ENCODE data around the gene FAM118B.

The FAM118B gene

DNA sequence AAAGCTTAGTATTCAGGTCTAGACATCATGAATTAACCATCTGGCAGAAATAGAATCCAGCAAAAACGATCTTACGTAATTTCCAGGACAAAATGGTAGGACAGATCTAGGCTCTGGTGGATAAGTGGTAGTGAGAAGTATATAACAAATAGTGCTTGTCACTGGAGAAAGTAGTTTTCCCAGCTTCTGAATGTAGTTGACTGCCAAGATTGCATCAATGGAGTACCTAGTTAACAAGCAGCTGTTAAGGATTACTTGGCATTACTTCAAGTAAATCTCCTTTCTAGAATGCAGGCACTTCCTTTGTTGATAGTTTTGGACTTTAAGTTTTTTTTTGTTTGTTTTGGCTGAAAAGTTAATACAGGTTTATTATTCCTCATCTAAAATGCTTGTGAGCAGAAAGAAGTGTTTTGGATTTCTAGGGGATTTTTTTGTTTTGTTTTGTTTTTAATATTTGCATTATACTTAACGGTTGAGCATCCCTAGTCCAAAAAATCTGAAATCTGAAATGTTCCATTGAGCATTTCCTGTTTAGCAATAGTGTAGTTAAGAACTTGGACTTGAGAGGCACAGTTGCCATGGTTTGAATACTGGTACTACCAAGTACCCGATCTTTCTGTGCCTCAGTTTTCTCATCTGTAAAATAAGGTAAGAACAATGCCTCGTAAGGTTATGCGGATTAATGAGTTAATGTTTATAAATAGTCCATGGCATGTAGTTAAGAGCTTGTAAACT, 20.3 kb downstream of the FAM118B start:
- Histone ChIP-seq H3K4me2 (ENCODE audit: low read length) (no peak overlapping the region), H3K27ac (no peak overlapping the region), H3K27me3 (ENCODE audit: control insufficient read depth, insufficient read depth, low read length) (no peaks in the 10 kb centered on the region), H3K79me2 (no peaks in the 10 kb centered on the region), H3K36me3 (ENCODE audit: control insufficient read depth, insufficient read depth, low read length) (no peaks in the 10 kb centered on the region), H3K4me1 (no peaks in the 10 kb centered on the region), H3K9me3 (ENCODE audit: control insufficient read depth, low read length) (no peaks in the 10 kb centered on the region), H3K4me3 (ENCODE audit: low read depth, low read length) (no peak overlapping the region), H3K9ac (no peak overlapping the region), H2AFZ (no peak overlapping the region)
- TF ChIP-seq, protein P1, sequence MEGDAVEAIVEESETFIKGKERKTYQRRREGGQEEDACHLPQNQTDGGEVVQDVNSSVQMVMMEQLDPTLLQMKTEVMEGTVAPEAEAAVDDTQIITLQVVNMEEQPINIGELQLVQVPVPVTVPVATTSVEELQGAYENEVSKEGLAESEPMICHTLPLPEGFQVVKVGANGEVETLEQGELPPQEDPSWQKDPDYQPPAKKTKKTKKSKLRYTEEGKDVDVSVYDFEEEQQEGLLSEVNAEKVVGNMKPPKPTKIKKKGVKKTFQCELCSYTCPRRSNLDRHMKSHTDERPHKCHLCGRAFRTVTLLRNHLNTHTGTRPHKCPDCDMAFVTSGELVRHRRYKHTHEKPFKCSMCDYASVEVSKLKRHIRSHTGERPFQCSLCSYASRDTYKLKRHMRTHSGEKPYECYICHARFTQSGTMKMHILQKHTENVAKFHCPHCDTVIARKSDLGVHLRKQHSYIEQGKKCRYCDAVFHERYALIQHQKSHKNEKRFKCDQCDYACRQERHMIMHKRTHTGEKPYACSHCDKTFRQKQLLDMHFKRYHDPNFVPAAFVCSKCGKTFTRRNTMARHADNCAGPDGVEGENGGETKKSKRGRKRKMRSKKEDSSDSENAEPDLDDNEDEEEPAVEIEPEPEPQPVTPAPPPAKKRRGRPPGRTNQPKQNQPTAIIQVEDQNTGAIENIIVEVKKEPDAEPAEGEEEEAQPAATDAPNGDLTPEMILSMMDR (IDR thresholded peaks at IDR 0.05): no peak

- no peaks in the 10 kb centered on the region for H3K79me2 ChIP-seq
- H3K4me1 ChIP-seq: no peaks in the 10 kb centered on the region
- no peak overlapping the region for H2AFZ ChIP-seq
- no peak overlapping the region for H3K9ac ChIP-seq
- no peak overlapping the region for H3K27ac ChIP-seq
- no peak overlapping the region for H3K4me2 ChIP-seq (ENCODE audit: low read length)
- H3K4me3 ChIP-seq (ENCODE audit: low read depth, low read length): no peak overlapping the region
- no peaks in the 10 kb centered on the region for H3K9me3 ChIP-seq (ENCODE audit: control insufficient read depth, low read length)
- H3K36me3 ChIP-seq (ENCODE audit: control insufficient read depth, insufficient read depth, low read length): no peaks in the 10 kb centered on the region
- TF ChIP-seq, protein P1 (IDR thresholded peaks at IDR 0.05): no peak
- no peaks in the 10 kb centered on the region for H3K27me3 ChIP-seq (ENCODE audit: control insufficient read depth, insufficient read depth, low read length)
Measured at GRCh38 chr11:126232683-126233082, 21.1 kb downstream of the FAM118B start.

- Histone ChIP-seq H3K79me2 (no peaks in the 10 kb centered on the region), H3K4me3 (ENCODE audit: low read depth, low read length) (no peak overlapping the region), H3K4me2 (ENCODE audit: low read length) (no peak overlapping the region), H3K9me3 (ENCODE audit: control insufficient read depth, low read length) (no peaks in the 10 kb centered on the region), H3K27me3 (ENCODE audit: control insufficient read depth, insufficient read depth, low read length) (no peaks in the 10 kb centered on the region), H3K27ac (no peak overlapping the region), H3K4me1 (no peaks in the 10 kb centered on the region), H2AFZ (no peak overlapping the region), H3K9ac (no peak overlapping the region), H3K36me3 (ENCODE audit: control insufficient read depth, insufficient read depth, low read length) (no peaks in the 10 kb centered on the region)
- TF ChIP-seq, protein P1 (IDR thresholded peaks at IDR 0.05): no peak
Measured at GRCh38 chr11:126233391-126233790, 21.8 kb downstream of the FAM118B start.

DNA sequence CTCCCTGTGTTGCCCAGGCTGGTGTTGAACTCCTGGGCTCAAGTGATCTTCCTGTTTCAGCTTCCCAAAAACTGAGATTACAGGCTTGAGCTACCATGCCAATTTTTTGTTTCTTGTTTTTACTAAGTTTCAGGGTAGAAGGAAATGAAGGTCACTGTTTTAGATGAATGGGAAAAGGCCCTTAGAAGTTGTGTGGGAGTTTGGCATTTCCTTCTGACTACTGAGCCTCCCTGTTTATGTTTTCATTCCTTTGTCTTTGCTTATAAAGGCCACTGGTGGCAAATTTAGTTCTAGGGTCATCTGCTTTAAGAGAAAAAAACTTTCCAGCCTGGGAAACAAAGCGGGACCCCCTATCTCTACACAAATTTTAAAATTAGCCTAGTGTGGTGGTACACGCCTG, 35.1 kb downstream of the FAM118B start:
- no peak overlapping the region for H3K9ac ChIP-seq
- no peaks in the 10 kb centered on the region for H3K79me2 ChIP-seq
- no peaks in the 10 kb centered on the region for H3K4me1 ChIP-seq
- H3K36me3 ChIP-seq (ENCODE audit: control insufficient read depth, insufficient read depth, low read length): no peaks in the 10 kb centered on the region
- TF ChIP-seq, protein P1 (IDR thresholded peaks at IDR 0.05): no peak
- H3K9me3 ChIP-seq (ENCODE audit: control insufficient read depth, low read length): no peaks in the 10 kb centered on the region
- no peak overlapping the region for H2AFZ ChIP-seq
- H3K4me2 ChIP-seq (ENCODE audit: low read length): no peak overlapping the region
- no peak overlapping the region for H3K4me3 ChIP-seq (ENCODE audit: low read depth, low read length)
- H3K27me3 ChIP-seq (ENCODE audit: control insufficient read depth, insufficient read depth, low read length): no peaks in the 10 kb centered on the region
- no peak overlapping the region for H3K27ac ChIP-seq

GRCh38 chr11:126253265-126253664, 41.7 kb downstream of the FAM118B start:
- Histone ChIP-seq H3K36me3 (ENCODE audit: control insufficient read depth, insufficient read depth, low read length) (no peaks in the 10 kb centered on the region), H3K4me3 (ENCODE audit: low read depth, low read length) (no peak overlapping the region), H3K9me3 (ENCODE audit: control insufficient read depth, low read length) (no peaks in the 10 kb centered on the region), H3K79me2 (no peaks in the 10 kb centered on the region), H3K4me2 (ENCODE audit: low read length) (no peak overlapping the region), H3K9ac (no peak overlapping the region), H3K4me1 (no peaks in the 10 kb centered on the region), H2AFZ (no peak overlapping the region), H3K27me3 (ENCODE audit: control insufficient read depth, insufficient read depth, low read length) (no peaks in the 10 kb centered on the region), H3K27ac (no peak overlapping the region)
- TF ChIP-seq, protein P1 (IDR thresholded peaks at IDR 0.05): no peak

Measured in parathyroid adenoma (tissue), 2 donors.